AG04449 (cell line): Measurements from ENCODE around the gene ABCC3.

Experiments used
- CTCF ChIA-PET: fragments of 350-600 bp; formaldehyde crosslinking; extraction: SDS; loops from one replicate; lab custom pipeline; 2021; ENCODE audit warnings: antibody characterized with exemption; lab: Yijun Ruan, JAX
- POLR2A ChIA-PET: fragments of 400-600, 350-600 bp; formaldehyde crosslinking; extraction: SDS; loops from one replicate; lab custom pipeline; 2020; ENCODE audit warnings: antibody characterized with exemption, inconsistent platforms; lab: Yijun Ruan, JAX
- DNase-seq: peaks from one replicate; pipeline ENCODE4 v3.0.0-alpha.2; 2010; ENCODE audit warnings: low read depth, low spot score
- H3K4me3 ChIP-seq: 2 replicates; pipeline ENCODE4 v1.5.1; 2011; ENCODE audit warnings: low read depth, mild to moderate bottlenecking, control low read depth, low read length
- TF ChIP-seq, protein P1 (sequence below): IDR thresholded peaks from one replicate; pipeline ENCODE4 v1.5.1; 2011; ENCODE audit warnings: mild to moderate bottlenecking, moderate library complexity, low read length, control low read depth, inconsistent platforms; ENCODE audit not compliant: insufficient read depth; ENCODE audit errors: missing control alignments

ABCC3 gene

GRCh38 chr17:50681263-50682200 lies 46.9 kb downstream of the ABCC3 start:
- TF ChIP-seq, protein P1, sequence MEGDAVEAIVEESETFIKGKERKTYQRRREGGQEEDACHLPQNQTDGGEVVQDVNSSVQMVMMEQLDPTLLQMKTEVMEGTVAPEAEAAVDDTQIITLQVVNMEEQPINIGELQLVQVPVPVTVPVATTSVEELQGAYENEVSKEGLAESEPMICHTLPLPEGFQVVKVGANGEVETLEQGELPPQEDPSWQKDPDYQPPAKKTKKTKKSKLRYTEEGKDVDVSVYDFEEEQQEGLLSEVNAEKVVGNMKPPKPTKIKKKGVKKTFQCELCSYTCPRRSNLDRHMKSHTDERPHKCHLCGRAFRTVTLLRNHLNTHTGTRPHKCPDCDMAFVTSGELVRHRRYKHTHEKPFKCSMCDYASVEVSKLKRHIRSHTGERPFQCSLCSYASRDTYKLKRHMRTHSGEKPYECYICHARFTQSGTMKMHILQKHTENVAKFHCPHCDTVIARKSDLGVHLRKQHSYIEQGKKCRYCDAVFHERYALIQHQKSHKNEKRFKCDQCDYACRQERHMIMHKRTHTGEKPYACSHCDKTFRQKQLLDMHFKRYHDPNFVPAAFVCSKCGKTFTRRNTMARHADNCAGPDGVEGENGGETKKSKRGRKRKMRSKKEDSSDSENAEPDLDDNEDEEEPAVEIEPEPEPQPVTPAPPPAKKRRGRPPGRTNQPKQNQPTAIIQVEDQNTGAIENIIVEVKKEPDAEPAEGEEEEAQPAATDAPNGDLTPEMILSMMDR, result peak; percentile 80
- POLR2A ChIA-PET, result interaction anchor here (0.6 kb wide), 1 partner anchor 98 kb away, joined by 3 read pairs; no protein-coding TSS in a partner anchor
- CTCF ChIA-PET, result interaction anchor here (0.7 to 11.3 kb wide), 19 partner anchors 9 to 137 kb away, joined by 3 to 150 read pairs (median 4); partner anchors contain the start of gene SPATA20
- DNase-seq, result no peak
- H3K4me3 ChIP-seq, result no peak overlapping the region

DNA sequence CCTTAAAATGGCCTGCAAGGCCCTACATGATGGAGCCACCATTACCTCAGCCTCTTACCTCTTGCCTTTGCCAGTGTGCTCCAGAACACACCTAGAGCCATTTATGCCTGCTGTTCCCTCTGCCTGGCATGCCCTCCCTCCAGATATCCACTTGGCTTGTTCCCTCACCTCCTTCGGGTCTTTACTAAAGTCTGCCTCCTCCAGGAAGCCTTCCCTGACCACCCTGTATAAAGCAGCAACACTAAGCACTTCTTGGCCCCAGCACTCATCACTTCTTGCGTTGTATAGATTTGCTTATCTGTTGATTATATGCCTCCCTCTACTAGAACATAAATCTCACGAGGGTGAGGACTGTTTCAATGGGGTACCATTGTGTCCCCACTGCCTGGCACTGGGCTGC lies 47.8 kb downstream of the ABCC3 start:
- CTCF ChIA-PET, result interaction anchor here (1.3 to 11.3 kb wide), 10 partner anchors 9 to 133 kb away, joined by 3 to 150 read pairs (median 10); partner anchors contain the start of gene SPATA20
- TF ChIP-seq, protein P1, result no peak
- POLR2A ChIA-PET, result interaction anchor here (0.7 kb wide), 1 partner anchor 8 kb away, joined by 5 read pairs; no protein-coding TSS in a partner anchor
- DNase-seq, result no peak
- H3K4me3 ChIP-seq, result no peak overlapping the region

DNA sequence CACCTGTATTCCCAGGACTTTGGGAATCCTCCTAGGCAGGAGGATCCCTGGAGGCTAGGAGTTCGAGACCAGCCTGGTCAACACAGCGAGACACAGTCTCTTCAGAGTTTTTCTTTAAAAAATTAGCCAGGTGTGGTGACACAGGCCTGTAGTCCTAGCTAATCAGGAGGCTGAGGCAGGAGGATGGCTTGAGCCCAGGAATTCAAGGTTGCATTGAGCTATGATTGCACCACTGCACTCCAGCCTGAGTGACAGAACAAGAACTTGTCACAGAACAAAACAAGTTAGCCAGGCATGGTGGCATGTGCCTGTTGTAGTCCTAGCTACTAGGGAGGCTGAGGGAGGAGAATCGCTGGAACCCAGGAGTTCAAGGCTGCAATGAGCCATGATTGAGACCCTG lies 48.3 kb downstream of the ABCC3 start:
- ChIA-PET CTCF (interaction anchor here (0.9 to 11.3 kb wide), 7 partner anchors 8 to 133 kb away, joined by 3 to 150 read pairs (median 11); partner anchors contain the start of gene SPATA20), POLR2A (interaction anchor here (0.7 kb wide), 1 partner anchor 8 kb away, joined by 5 read pairs; no protein-coding TSS in a partner anchor)
- H3K4me3 ChIP-seq, result no peak overlapping the region
- TF ChIP-seq, protein P1, result no peak
- DNase-seq, result no peak

DNA sequence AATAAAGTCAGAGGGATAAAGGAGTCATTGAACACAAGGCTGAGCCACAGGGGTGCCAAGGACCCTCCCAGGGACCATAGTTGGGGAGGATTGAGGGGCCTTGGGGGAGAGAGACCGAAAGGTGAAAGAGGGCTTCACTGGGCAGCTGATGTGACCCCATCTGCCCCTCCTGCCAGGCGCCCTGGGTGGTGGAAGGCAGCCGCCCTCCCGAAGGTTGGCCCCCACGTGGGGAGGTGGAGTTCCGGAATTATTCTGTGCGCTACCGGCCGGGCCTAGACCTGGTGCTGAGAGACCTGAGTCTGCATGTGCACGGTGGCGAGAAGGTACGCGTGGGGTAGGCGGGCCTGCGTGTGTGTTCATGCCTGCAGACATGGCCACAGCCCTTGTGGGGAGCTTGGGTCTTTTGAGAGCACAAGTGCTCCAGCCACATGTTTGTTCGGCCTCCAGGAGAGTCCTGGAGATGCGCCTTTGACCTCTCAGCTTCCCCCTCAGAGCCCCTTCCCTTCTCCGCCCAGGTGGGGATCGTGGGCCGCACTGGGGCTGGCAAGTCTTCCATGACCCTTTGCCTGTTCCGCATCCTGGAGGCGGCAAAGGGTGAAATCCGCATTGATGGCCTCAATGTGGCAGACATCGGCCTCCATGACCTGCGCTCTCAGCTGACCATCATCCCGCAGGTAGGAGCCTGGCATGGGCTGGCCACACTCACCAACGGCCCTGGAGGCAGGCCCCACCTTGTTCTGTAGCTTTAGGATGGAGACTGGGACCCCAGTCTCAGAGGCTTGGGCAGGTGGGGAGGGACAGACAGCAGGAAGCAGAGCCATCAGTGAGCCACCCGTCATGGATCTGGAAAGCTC lies 49.0 kb downstream of the ABCC3 start:
- TF ChIP-seq, protein P1, result no peak
- ChIA-PET POLR2A (interaction anchor here (0.7 to 0.8 kb wide), 2 partner anchors 9 to 14 kb away, joined by 3 to 5 read pairs; no protein-coding TSS in a partner anchor), CTCF (interaction anchor here (0.9 to 11.3 kb wide), 11 partner anchors 9 to 134 kb away, joined by 3 to 150 read pairs (median 3); partner anchors contain the start of gene SPATA20)

DNA sequence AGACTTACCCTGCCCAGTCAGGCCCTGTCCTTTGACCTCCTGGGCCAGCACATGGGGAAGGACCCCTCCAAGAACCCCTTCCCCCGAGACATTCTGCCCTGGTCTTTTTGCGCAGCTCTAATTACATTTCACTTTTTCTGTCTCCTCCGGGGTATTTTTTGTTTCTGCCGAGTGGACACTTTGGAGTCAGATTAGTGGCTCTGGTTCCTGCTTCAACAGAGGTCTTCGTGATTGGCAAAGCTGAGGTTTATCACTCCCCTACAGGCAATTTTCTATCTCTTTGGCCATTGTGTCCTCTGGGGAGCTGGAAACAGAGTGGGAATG lies 49.6 kb downstream of the ABCC3 start:
- TF ChIP-seq, protein P1, result no peak
- ChIA-PET CTCF (interaction anchor here (1.1 to 11.3 kb wide), 8 partner anchors 9 to 134 kb away, joined by 3 to 150 read pairs (median 7); partner anchors contain the start of gene SPATA20), POLR2A (interaction anchor here (0.8 kb wide), 1 partner anchor 15 kb away, joined by 3 read pairs; no protein-coding TSS in a partner anchor)
- DNase-seq, result no peak
- no peak overlapping the region for H3K4me3 ChIP-seq

More for the DNA sequence above, 49.0 kb downstream of the ABCC3 start:
- no peak overlapping the region for H3K4me3 ChIP-seq
- no peak for DNase-seq
